GM19468 (cell line): ENCODE results near the gene NFATC2.

Source experiments
- ATAC-seq: cut with Tn5 transposase; IDR thresholded peaks from one replicate; pipeline ENCODE4 v1.9.1; 2021; ENCODE audit warnings: mild to moderate bottlenecking, moderate library complexity, moderate number of reproducible peaks; ENCODE audit not compliant: unreplicated experiment; ENCODE audit errors: extremely low read depth

Gene NFATC2

GRCh38 chr20:51439160-51439689, 103.3 kb downstream of the NFATC2 start:
- no peak for ATAC-seq

GRCh38 chr20:51438136-51438535, 104.4 kb downstream of the NFATC2 start:
- no peak for ATAC-seq

- ATAC-seq = no peak
These were observed 105.2 kb downstream of the NFATC2 start for GRCh38 chr20:51437182-51437924.

- ATAC-seq = no peak
These were observed 107.8 kb downstream of the NFATC2 start for GRCh38 chr20:51434580-51435247.

- ATAC-seq = no peak
These were observed 108.5 kb downstream of the NFATC2 start for GRCh38 chr20:51434026-51434425.

GRCh38 chr20:51432875-51433274, 109.6 kb downstream of the NFATC2 start:
- no peak for ATAC-seq

- no peak for ATAC-seq
These were observed 110.2 kb downstream of the NFATC2 start for GRCh38 chr20:51432251-51432784.

- no peak for ATAC-seq
These were observed 111.2 kb downstream of the NFATC2 start for GRCh38 chr20:51431321-51431720.

- ATAC-seq = no peak
These were observed 112.1 kb downstream of the NFATC2 start for GRCh38 chr20:51430198-51430950.

- no peak for ATAC-seq
These were observed 112.8 kb downstream of the NFATC2 start for GRCh38 chr20:51429696-51430095.

- no peak for ATAC-seq
These were observed 113.4 kb downstream of the NFATC2 start for GRCh38 chr20:51429144-51429482.

GRCh38 chr20:51428401-51429143, 113.9 kb downstream of the NFATC2 start:
- ATAC-seq = no peak

- no peak for ATAC-seq
These were observed 114.7 kb downstream of the NFATC2 start for GRCh38 chr20:51427651-51428291.

- ATAC-seq = no peak
These were observed 115.5 kb downstream of the NFATC2 start for GRCh38 chr20:51426718-51427650.

GRCh38 chr20:51425347-51426106, 117.0 kb downstream of the NFATC2 start:
- ATAC-seq = no peak

GRCh38 chr20:51424270-51425117, 118.0 kb downstream of the NFATC2 start:
- ATAC-seq = no peak

- ATAC-seq = no peak
These were observed 118.7 kb downstream of the NFATC2 start for GRCh38 chr20:51423810-51424209.
